HepG2 (cell line): ENCODE measurements around the gene NPB. TPM values are rescaled to one million over a fixed set of nuclear protein-coding genes. Genes with fewer than 3 reads are reported as not detected.

ENCODE experiments used
- GATAD1 ChIP-seq: IDR thresholded peaks from 2 replicates; pipeline ENCODE4 v1.6.1; 2016; ENCODE audit warnings: missing genetic modification reagents, missing compliant biosample characterization
- KDM1A ChIP-seq: IDR thresholded peaks from 2 replicates; pipeline ENCODE4 v1.6.1; 2016; ENCODE audit warnings: missing compliant biosample characterization
- KMT2A ChIP-seq: sonication (generic); formaldehyde crosslinking; IDR thresholded peaks from 2 replicates; pipeline ENCODE4 v1.4.0; 2020; ENCODE audit warnings: missing genetic modification reagents
- KMT2B ChIP-seq: IDR thresholded peaks from 2 replicates; pipeline ENCODE4 v1.6.1; 2016; ENCODE audit warnings: missing genetic modification reagents, missing compliant biosample characterization
- MATR3 ChIP-seq: sonication (generic); formaldehyde crosslinking; IDR thresholded peaks from 2 replicates; pipeline ENCODE4 v1.4.0; 2020; ENCODE audit warnings: missing genetic modification reagents
- MYC ChIP-seq: sonication (generic); formaldehyde crosslinking; IDR thresholded peaks from 2 replicates; pipeline ENCODE4 v1.9.0; 2021; ENCODE audit warnings: missing genetic modification reagents, borderline replicate concordance
- NCOA2 ChIP-seq: sonication (generic); formaldehyde crosslinking; IDR thresholded peaks from 2 replicates; pipeline ENCODE4 v1.8.0; 2022; ENCODE audit warnings: inconsistent platforms
- PCBP1 ChIP-seq: fragments of 200-400 bp; formaldehyde crosslinking; IDR thresholded peaks from 2 replicates; pipeline ENCODE4 v1.6.1; 2017; ENCODE audit warnings: mild to moderate bottlenecking, low read depth, low read length, borderline replicate concordance
- U2AF1 ChIP-seq: fragments of 200-400 bp; formaldehyde crosslinking; optimal IDR thresholded peaks from 2 replicates; pipeline ENCODE3; 2017; ENCODE audit warnings: mild to moderate bottlenecking, low read depth, low read length
- ZBTB7B ChIP-seq: sonication (generic); formaldehyde crosslinking; IDR thresholded peaks from 2 replicates; pipeline ENCODE4 v1.4.0; 2020; ENCODE audit warnings: missing genetic modification reagents
- ZC3H4 ChIP-seq: sonication (generic); formaldehyde crosslinking; IDR thresholded peaks from 2 replicates; pipeline ENCODE4 v1.4.0; 2020; ENCODE audit warnings: missing genetic modification reagents, borderline replicate concordance
- ZKSCAN1 ChIP-seq: fragments of 150-350 bp; IDR thresholded peaks from 2 replicates; pipeline ENCODE4 v1.6.1; 2014; ENCODE audit warnings: low read length
- ZNF24 ChIP-seq: fragments of 450-650 bp; IDR thresholded peaks from 2 replicates; pipeline ENCODE4 v1.6.1; 2017; ENCODE audit warnings: antibody characterized with exemption, mild to moderate bottlenecking
- ZNF367 ChIP-seq: sonication (generic); formaldehyde crosslinking; IDR thresholded peaks from 2 replicates; pipeline ENCODE4 v1.4.0; 2020; ENCODE audit warnings: missing genetic modification reagents, borderline replicate concordance
- ZSCAN21 ChIP-seq: sonication (generic); formaldehyde crosslinking; IDR thresholded peaks from 2 replicates; pipeline ENCODE4 v1.8.0; 2022; ENCODE audit warnings: mild to moderate bottlenecking, missing genetic modification reagents, moderate library complexity, borderline replicate concordance
- polyA plus RNA-seq, 8 experiments: library from polyadenylated mRNA; depleted of rRNA in 3 of 8; stranded (reverse) in 7 of 8; unstranded in 1 of 8; fragments of >200 nt; fragmentation: Illumina TruSeq in 4 of 8; extraction: Trizol in 4 of 8; gene quantifications; 2 replicates each; pipeline versions ENCODE4 v1.2.1 to v1.2.3, GENCODE V29; 2011 to 2016; ENCODE audit warnings: low read depth in 4 of 8, missing spikeins in 1 of 8, mixed read lengths in 1 of 8; ENCODE audit not compliant: insufficient read depth in 1 of 8
- total RNA-seq, 5 experiments: library from RNA; depleted of rRNA; stranded (reverse); fragments of >200 nt; fragmentation: Illumina TruSeq; extraction: Trizol; gene quantifications; 2 replicates each; pipeline ENCODE4 v1.2.3, GENCODE V29; 2016; ENCODE audit warnings: low read depth in 1 of 5
- TF ChIP-seq, protein P1 (sequence below): sonication (generic); formaldehyde crosslinking; IDR thresholded peaks from 2 replicates; pipeline ENCODE4 v1.4.0; 2020; ENCODE audit warnings: missing genetic modification reagents
- TF ChIP-seq, protein P2 (sequence below): sonication (generic); formaldehyde crosslinking; IDR thresholded peaks from 2 replicates; pipeline ENCODE4 v1.5.0; 2020; ENCODE audit warnings: mild to moderate bottlenecking, missing genetic modification reagents
- TF ChIP-seq, protein P3 (sequence below), 2 experiments: sonication (generic) in 1 of 2; formaldehyde crosslinking in 1 of 2; IDR thresholded peaks; 2 replicates each; pipeline versions ENCODE4 v1.4.0 to v1.6.1; 2016 to 2020; ENCODE audit warnings: borderline replicate concordance in 1 of 2, low read depth in 1 of 2, mild to moderate bottlenecking in 1 of 2, missing genetic modification reagents in 1 of 2

The NPB gene
- total and polyA plus RNA-seq, 2 of the 13 experiments (the other 11 are each of a cell fraction or from before 2014, with no cell fraction given) = 0.11 to 0.93 TPM

DNA sequence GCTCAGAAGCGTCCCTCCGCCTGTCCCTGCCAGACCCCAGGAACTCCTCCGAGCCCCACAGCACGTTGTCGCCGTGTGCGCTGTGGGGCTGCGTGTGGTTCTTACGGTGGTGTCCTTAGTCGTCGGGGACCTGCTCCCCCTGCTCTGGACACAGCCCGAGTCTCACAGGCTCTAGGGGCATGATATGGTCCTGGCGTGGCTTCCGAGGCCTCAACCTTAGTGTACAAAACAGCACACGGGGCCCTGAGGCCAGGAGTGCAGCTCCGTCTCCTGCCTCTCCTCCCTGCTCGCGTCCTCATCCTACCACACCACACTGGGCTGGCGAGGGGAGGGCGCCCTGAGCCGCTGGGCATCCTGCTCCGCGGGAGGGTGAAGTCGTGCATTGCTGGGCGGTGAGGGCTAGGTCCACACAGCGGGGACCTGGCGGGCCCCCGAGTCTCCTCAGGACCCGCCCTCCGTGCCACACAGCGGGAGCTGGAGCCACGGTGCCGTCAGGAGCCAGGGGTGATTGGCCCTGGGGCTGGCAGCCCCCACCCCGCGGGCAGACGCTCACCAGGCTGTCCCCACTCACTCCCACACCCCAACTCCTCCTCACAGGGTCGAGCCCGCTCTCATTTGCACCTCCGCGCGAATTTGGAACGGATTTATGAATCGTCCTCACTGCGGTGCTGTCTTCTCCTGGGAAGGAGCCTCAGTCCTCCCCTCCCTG, 26.7 kb downstream of the NPB start (continued):
- TF ChIP-seq KMT2B (CRISPR knock-in tag) = peak; percentile 71
- no peak for TF ChIP-seq ZNF24
- TF ChIP-seq, protein P1, sequence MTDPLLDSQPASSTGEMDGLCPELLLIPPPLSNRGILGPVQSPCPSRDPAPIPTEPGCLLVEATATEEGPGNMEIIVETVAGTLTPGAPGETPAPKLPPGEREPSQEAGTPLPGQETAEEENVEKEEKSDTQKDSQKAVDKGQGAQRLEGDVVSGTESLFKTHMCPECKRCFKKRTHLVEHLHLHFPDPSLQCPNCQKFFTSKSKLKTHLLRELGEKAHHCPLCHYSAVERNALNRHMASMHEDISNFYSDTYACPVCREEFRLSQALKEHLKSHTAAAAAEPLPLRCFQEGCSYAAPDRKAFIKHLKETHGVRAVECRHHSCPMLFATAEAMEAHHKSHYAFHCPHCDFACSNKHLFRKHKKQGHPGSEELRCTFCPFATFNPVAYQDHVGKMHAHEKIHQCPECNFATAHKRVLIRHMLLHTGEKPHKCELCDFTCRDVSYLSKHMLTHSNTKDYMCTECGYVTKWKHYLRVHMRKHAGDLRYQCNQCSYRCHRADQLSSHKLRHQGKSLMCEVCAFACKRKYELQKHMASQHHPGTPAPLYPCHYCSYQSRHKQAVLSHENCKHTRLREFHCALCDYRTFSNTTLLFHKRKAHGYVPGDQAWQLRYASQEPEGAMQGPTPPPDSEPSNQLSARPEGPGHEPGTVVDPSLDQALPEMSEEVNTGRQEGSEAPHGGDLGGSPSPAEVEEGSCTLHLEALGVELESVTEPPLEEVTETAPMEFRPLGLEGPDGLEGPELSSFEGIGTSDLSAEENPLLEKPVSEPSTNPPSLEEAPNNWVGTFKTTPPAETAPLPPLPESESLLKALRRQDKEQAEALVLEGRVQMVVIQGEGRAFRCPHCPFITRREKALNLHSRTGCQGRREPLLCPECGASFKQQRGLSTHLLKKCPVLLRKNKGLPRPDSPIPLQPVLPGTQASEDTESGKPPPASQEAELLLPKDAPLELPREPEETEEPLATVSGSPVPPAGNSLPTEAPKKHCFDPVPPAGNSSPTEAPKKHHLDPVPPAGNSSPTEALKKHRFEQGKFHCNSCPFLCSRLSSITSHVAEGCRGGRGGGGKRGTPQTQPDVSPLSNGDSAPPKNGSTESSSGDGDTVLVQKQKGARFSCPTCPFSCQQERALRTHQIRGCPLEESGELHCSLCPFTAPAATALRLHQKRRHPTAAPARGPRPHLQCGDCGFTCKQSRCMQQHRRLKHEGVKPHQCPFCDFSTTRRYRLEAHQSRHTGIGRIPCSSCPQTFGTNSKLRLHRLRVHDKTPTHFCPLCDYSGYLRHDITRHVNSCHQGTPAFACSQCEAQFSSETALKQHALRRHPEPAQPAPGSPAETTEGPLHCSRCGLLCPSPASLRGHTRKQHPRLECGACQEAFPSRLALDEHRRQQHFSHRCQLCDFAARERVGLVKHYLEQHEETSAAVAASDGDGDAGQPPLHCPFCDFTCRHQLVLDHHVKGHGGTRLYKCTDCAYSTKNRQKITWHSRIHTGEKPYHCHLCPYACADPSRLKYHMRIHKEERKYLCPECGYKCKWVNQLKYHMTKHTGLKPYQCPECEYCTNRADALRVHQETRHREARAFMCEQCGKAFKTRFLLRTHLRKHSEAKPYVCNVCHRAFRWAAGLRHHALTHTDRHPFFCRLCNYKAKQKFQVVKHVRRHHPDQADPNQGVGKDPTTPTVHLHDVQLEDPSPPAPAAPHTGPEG (CRISPR knock-in tag) = no peak
- 0 out of 2 replicates have a peak, but pooled peaks have one; percentile 15 for TF ChIP-seq KMT2A (CRISPR knock-in tag)
- 0 out of 2 replicates have a peak, but pooled peaks have one; percentile 20 for TF ChIP-seq KDM1A
- TF ChIP-seq ZNF367 = no peak
- TF ChIP-seq PCBP1 = peak; percentile 22; the same call in 1 of the 2 replicates
- 0 out of 2 replicates have a peak, but pooled peaks have one; percentile 42 for TF ChIP-seq GATAD1
- TF ChIP-seq ZKSCAN1 = no peak
- TF ChIP-seq MATR3 (CRISPR knock-in tag) = no peak
- no peak for TF ChIP-seq ZBTB7B (CRISPR knock-in tag)
- TF ChIP-seq, protein P2, sequence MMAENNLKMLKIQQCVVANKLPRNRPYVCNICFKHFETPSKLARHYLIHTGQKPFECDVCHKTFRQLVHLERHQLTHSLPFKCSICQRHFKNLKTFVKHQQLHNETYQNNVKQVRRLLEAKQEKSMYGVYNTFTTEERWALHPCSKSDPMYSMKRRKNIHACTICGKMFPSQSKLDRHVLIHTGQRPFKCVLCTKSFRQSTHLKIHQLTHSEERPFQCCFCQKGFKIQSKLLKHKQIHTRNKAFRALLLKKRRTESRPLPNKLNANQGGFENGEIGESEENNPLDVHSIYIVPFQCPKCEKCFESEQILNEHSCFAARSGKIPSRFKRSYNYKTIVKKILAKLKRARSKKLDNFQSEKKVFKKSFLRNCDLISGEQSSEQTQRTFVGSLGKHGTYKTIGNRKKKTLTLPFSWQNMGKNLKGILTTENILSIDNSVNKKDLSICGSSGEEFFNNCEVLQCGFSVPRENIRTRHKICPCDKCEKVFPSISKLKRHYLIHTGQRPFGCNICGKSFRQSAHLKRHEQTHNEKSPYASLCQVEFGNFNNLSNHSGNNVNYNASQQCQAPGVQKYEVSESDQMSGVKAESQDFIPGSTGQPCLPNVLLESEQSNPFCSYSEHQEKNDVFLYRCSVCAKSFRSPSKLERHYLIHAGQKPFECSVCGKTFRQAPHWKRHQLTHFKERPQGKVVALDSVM (CRISPR knock-in tag) = no peak
- no peak for TF ChIP-seq U2AF1
- no peak; the same call in 1 of the 2 replicates for TF ChIP-seq NCOA2 (CRISPR knock-in tag)
- peak; percentile 65 for TF ChIP-seq ZC3H4 (CRISPR knock-in tag)
- TF ChIP-seq MYC (CRISPR knock-in tag) = peak; percentile 13
- TF ChIP-seq, protein P3, sequence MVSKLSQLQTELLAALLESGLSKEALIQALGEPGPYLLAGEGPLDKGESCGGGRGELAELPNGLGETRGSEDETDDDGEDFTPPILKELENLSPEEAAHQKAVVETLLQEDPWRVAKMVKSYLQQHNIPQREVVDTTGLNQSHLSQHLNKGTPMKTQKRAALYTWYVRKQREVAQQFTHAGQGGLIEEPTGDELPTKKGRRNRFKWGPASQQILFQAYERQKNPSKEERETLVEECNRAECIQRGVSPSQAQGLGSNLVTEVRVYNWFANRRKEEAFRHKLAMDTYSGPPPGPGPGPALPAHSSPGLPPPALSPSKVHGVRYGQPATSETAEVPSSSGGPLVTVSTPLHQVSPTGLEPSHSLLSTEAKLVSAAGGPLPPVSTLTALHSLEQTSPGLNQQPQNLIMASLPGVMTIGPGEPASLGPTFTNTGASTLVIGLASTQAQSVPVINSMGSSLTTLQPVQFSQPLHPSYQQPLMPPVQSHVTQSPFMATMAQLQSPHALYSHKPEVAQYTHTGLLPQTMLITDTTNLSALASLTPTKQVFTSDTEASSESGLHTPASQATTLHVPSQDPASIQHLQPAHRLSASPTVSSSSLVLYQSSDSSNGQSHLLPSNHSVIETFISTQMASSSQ (IDR thresholded peaks at IDR 0.05; ENCODE audit: low read depth) = no peak
- TF ChIP-seq, protein P3 (CRISPR knock-in tag; IDR thresholded peaks at IDR 0.05; ENCODE audit: borderline replicate concordance) = 0 out of 2 replicates have a peak, but pooled peaks have one; percentile 42
- peak; percentile 76 for TF ChIP-seq ZSCAN21 (CRISPR knock-in tag)
